Fibroblast of peridontal ligament (primary cell): ENCODE results near the gene CEP135.
"Not testable (repeated sequence)": the region's sequence is repeated elsewhere in the genome, so short reads cannot be mapped to it uniquely, and the experiment has no call there.

Experiments
- DNase-seq: peaks from one replicate; pipeline ENCODE4 v3.0.0-alpha.2; 2010; ENCODE audit errors: extremely low read depth

Gene CEP135

DNA sequence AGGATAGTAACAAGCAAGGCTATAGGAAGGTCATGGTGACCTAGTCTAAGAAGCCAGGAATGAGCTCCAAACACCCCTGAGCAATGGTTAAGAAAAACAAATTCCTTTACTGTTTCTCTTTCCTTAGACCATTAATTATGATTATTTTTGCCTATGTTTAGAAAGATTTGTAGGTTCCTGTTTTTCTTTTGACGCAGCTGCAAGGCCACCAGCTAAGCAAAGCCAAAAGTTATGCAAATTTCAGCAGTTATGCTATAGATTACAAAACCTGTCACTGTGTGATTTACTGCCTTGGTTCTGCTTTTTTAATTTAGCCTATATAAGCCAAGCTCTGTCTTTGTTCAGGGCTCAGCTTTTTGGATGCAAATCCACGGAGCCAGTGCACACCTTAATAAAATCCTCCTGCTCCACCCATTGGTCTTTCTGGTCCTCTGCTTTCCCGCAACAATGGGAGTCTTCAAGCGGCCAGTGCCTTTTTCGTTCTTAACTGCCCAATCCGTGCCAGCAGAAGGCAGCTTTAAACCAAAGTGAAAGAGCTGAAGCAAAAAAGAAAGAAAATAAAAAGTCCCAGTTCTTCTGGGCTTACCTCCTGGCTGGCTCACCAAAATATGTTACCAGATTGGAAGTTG lies 1.4 kb upstream of the CEP135 start:
- DNase-seq = no peak

DNA sequence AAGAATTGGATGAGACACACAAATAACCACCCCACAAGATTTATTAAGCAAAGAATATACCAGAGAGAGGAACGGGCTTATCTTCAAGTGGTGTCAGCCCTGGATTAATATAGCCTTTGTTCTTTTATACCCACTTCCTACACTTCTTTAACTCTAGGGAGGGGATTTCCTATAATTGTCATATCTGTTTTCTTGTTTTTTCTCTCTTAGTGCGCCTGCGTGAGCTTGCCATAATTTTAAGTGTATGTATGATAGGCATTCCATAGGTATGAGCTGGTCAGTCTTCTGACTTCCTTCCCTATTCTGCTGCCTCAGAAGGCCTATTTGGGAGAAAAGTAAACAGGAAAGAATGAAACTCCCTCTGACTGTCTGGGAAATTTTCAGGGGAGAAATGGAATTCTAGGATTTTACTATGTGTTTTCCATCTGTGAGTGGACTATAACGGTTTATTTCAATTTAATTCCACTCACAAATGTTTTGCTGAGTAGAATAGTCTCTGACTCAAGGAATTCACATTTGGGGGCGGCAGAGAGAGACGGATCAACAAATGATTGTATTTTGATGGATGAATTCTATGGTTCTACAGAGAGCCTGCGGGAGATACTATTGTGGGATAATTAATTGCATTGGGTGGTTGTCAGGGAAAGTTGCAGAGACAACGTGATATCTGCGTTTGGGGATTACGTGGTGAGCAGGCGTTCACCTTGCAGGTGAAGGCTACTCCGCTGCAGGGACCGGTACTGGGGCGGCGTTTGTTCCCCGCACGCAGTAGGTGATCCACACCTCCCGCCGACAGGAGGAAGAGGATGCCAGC lies 626 bp upstream of the CEP135 start:
- DNase-seq = peak; percentile 97

DNA sequence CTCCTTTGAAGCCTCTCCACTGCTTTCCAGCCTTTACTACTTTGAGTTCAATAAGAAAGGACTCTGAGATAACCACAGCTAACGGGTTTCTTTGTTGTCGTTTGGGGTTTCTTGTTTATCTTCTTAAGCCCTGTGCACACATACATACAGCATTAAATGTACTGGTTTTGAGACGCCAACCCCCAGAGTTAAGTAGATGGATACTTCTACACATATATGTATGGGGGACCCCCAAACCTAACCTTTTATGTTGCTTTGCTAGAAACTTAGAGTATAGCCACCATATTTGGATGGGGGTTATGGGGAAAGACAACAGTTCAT lies 697 bp downstream of the CEP135 start:
- no peak for DNase-seq

DNA sequence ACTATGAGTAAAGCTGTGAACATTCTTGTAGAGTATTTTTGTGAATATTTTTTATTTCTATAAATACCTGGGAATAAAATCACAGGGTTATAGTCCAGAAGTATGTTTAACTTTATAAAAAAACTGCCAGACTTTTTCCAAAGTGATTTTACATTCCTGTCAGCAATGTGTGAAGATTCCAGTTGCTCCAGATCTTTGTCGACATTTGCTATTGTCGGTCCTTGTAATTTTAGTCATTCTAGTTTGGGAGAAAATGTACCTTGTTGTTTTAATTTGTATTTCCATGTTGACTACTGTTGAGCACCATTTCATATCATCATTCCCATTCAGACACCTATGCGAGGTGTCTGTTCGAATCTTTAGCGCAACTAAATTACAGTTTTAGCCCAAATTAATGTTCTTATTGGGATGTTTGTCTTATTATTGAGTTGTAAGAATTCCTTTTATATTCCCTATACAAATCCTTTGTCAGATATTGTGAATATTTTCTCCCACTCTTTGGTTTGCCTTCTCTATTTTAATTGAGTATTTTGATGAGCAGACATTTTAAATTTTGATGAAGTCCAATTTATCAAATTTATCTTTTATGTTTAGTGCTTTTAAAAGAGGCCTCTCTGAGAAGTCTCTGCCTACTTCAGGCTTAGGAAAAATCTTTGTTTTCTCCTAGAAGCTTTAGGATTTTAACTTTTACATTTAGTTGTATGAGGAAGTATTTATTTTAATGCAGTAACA lies 2.6 kb downstream of the CEP135 start:
- DNase-seq = no peak

DNA sequence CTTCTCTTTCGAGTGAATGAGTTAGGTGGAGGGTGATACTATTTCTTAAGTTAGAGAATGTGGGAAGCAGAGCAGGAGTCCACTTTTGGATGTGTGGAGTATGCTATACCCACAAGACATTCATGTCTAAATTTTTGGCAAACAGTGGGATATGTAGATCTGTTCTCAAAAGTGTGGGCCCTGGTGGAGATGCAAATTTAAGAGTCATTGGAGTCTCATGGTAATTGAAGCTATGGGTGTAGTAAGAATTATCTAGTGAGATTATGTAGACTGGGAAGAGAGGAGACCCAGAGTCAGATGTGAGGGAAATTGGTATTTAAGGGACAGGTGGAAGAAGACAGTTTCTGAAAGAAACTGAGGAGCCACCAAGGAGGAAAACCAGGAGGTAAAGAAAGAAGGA lies 7.0 kb downstream of the CEP135 start:
- DNase-seq = no peak

DNA sequence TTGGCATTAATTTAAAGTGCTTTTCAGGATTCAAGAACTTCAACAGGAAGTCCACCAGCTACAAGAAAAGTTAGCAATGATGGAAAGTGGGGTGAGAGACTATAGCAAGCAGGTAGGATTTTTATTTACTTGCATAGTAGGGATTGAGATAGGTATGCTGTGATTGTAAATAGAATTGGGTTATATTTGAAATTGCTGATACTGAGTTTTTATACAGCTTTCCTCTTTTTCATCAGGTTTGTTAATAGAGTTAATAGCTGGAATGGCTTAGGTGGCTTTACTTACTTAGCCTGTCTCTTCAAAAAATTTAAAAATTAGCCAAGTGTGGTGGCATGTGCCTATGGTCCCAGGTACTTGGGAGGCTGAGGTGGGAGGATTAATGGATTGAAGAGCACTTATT lies 10.9 kb downstream of the CEP135 start:
- DNase-seq = no peak

DNA sequence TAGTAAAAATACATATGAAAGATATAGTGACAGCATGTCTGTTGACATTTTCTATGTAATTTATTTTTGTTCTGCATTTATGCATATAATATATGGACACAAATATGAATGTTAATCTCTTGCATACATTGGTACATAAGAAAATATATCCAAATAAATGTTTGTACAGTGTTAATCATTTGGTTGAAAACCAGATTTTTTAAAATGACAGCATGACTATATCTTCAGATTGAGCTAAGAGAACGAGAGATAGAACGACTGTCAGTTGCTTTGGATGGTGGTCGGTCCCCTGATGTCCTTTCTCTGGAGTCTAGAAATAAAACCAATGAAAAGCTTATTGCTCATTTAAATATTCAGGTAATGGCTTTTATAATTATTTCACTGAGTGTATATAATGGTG lies 15.3 kb downstream of the CEP135 start:
- DNase-seq = no peak

DNA sequence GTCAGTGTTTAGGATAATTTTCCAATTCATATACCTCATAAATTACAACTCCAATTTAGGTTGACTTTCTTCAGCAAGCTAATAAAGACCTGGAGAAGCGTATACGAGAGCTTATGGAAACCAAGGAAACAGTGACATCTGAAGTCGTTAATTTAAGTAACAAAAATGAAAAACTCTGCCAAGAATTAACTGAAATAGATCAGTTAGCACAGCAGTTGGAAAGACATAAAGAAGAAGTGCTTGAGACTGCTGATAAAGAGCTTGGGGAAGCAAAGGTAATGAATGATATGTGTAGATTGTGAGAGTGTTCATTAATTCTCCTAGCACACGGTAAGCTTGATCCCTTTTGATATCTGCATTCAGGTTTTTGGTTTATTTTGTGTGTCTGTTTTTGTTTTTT lies 16.8 kb downstream of the CEP135 start:
- DNase-seq = no peak

- DNase-seq = not testable (repeated sequence)
These were observed 17.6 kb downstream of the CEP135 start for GRCh38 chr4:55966324-55966723.

DNA sequence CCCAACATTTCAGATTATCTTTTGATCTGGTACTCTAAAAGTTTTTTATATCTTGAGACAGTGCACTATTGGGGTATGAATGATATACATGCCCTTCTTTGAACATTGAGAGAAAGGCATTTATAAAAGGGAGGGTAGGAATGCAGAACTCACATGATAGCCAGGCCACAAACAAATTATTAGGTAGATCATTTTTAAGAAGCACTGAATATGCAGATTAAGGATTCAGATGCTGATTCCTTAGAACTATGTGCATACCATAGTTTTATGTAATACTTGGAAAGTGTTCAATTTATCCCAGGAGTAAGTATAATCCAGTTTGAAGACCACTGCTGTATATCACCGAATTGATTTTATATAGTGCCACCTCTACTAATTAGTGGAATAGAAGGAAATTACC lies 18.6 kb downstream of the CEP135 start:
- no peak for DNase-seq

DNA sequence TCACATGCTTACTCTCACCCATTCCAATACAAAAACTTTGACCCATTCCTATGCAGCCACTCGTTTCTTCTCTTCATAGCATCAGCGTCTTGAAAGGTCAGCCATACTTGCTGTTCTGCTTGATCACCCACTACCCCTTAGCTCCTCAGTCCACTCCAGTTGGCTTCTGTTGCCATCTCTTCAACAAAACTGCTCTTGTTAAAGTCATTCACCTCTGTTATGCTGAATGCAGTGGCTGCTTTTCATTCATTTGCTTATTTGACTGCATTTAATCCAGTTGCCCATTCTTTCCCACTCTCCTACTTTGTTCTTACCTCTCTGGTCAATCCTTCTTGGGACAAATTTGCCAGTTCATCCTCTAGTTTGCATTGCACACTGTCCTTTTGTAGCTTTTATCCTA lies 24.9 kb downstream of the CEP135 start:
- no peak for DNase-seq

- DNase-seq = no peak
These were observed 29.1 kb downstream of the CEP135 start for GRCh38 chr4:55977811-55978210.

- no peak for DNase-seq
These were observed 30.8 kb downstream of the CEP135 start for GRCh38 chr4:55979562-55979961.

- peak; percentile 2 for DNase-seq
These were observed 32.0 kb downstream of the CEP135 start for GRCh38 chr4:55980725-55981124.

- DNase-seq = no peak
These were observed 34.2 kb downstream of the CEP135 start for GRCh38 chr4:55982976-55983375.

GRCh38 chr4:55989766-55990165 lies 41.0 kb downstream of the CEP135 start:
- no peak for DNase-seq

DNA sequence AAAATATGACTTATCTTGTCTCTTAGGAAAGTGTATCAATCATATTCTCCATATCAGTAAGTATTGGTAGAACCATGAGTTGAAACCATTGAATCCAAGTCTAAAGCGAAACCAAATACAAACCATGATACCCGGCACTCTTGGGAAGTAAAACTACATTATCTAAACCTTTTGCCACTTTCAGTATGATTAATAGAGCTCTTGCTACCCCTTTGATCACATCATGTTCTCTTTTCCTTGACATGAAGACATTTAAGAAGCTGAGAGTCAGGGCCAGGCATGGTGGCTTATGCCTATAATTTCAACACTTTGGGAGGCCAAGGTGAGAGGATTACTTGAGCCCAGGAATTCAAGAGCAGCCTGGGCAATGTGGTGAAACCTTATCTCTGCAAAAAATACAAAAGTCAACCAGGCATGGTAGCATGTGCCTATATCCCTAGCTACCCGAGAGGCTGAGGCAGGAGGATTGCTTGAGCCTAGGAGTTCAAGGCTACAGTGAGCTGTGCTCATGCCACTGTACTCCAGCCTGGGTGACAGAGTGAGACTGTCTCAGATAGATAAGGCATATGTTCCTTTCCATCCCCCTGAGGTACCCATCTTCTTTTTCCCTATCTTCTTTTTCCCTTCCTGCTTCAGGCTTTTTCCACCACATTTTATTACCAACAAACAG lies 45.4 kb downstream of the CEP135 start:
- no peak for DNase-seq

GRCh38 chr4:55996646-55997045 lies 47.9 kb downstream of the CEP135 start:
- no peak for DNase-seq

- no peak for DNase-seq
These were observed 54.9 kb downstream of the CEP135 start for GRCh38 chr4:56003606-56004005.

GRCh38 chr4:56004235-56004634 lies 55.5 kb downstream of the CEP135 start:
- no peak for DNase-seq

DNA sequence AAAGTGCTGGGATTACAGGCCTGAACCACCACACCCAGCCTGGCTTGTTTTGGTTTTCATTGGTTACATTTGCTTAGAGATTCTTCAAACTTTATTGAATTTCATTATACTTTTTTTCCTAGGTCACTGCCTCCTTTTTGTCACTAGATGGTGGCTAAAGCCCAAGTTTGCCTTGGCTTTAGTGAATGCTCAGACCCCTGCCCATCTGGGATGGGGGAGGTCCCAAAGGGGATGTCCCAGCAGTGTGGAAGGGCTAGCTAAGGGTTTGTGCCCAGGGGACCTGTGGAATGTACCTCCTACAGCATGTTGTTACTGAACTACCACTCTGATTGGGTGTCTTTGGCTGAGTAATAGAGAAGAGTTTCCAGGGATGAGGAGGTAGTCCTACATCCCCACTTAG lies 58.4 kb downstream of the CEP135 start:
- DNase-seq = no peak

GRCh38 chr4:56008206-56008605 lies 59.5 kb downstream of the CEP135 start:
- no peak for DNase-seq

- DNase-seq = no peak
These were observed 77.9 kb downstream of the CEP135 start for GRCh38 chr4:56026596-56026995.
